ENCODE measurements around the gene EPS8.

The EPS8 gene

DNA sequence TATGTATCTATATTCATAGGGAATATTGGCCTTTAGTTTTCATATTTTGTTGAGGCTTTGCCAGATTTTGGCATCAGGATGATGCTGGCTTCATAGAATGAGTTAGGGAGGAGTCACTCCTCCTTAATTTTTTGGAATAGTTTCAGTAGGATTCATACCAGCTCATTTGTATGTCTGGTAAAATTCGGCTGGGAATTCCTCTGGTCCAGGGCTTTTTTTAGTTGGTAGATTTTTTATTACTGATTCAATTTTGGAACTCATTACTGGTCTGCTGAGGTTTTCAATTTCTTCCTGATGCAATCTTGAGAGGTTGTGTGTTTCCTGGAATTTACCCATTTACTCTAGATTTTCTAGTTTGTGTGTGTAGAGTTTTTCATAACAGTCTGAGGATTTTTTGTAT, 175.2 kb downstream of the EPS8 start:
- no peaks in the 10 kb centered on the region for H3K4me1 Mint-ChIP-seq (ENCODE audit: low read depth in 2 of 2)
- peaks cover 24 to 30% of the 10 kb centered on the region in 2 donors for H3K27me3 Mint-ChIP-seq
- H3K36me3 Mint-ChIP-seq (ENCODE audit: insufficient read depth), result peaks cover 2% of the 10 kb centered on the region
- ATAC-seq (replicated peaks) (no peak), DNase-seq (no peak)
- no peak overlapping the region for H3K4me3 Mint-ChIP-seq
- peaks cover 0 to 2% of the 10 kb centered on the region in 2 donors for H3K9me3 Mint-ChIP-seq
- no peak overlapping the region for H3K27ac Mint-ChIP-seq

DNA sequence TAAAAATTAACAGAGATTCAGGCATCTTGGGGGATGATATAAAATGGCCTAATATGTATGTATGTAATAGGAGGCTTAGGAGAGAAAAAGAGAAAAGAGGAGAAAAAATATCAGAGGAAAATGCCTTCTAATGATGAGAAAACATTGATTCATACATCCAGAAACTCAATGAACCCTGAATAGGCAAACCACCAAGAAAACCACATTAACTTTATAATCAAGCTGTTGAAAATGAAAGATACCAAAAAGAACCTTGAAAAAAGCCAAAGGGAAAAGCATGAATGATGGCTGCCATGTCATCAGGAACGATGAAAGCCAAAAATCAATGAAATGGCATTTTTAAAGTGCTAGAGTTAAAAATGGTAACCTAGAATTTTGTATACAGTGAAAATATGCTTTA, 180.2 kb downstream of the EPS8 start:
- ATAC-seq (replicated peaks) (no peak), DNase-seq (no peak)
- Mint-ChIP-seq H3K4me3 (no peak overlapping the region), H3K9me3 (peaks cover 0 to 2% of the 10 kb centered on the region in 2 donors), H3K27ac (no peak overlapping the region), H3K27me3 (peaks cover 7 to 9% of the 10 kb centered on the region in 2 donors), H3K4me1 (ENCODE audit: low read depth in 2 of 2) (no peaks in the 10 kb centered on the region), H3K36me3 (ENCODE audit: insufficient read depth) (no peaks in the 10 kb centered on the region)

DNA sequence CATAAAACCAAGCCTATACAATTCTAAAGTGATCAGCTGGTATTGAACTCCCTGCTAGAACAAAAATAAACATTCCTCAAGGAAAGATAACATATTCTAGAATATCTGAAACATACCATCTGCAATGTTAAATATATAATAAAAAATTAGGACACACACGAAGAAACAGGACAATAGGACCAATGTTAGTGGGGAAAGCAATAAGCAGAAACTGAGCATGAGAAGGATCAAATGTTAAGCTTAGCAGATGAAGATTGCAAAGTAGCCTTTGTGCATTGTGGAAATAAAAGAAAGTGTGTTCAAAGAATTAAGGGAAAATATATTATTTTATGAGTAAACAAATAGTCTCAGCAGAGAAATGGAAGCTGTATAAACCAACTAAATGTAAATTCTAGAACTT, 180.8 kb downstream of the EPS8 start:
- H3K27me3 Mint-ChIP-seq, result peaks cover 11 to 13% of the 10 kb centered on the region in 2 donors
- peaks cover 0 to 2% of the 10 kb centered on the region in 2 donors for H3K9me3 Mint-ChIP-seq
- ATAC-seq (replicated peaks), result no peak
- no peaks in the 10 kb centered on the region for H3K4me1 Mint-ChIP-seq (ENCODE audit: low read depth in 2 of 2)
- H3K27ac Mint-ChIP-seq, result no peak overlapping the region
- H3K36me3 Mint-ChIP-seq (ENCODE audit: insufficient read depth), result no peaks in the 10 kb centered on the region
- DNase-seq, result no peak
- no peak overlapping the region for H3K4me3 Mint-ChIP-seq

DNA sequence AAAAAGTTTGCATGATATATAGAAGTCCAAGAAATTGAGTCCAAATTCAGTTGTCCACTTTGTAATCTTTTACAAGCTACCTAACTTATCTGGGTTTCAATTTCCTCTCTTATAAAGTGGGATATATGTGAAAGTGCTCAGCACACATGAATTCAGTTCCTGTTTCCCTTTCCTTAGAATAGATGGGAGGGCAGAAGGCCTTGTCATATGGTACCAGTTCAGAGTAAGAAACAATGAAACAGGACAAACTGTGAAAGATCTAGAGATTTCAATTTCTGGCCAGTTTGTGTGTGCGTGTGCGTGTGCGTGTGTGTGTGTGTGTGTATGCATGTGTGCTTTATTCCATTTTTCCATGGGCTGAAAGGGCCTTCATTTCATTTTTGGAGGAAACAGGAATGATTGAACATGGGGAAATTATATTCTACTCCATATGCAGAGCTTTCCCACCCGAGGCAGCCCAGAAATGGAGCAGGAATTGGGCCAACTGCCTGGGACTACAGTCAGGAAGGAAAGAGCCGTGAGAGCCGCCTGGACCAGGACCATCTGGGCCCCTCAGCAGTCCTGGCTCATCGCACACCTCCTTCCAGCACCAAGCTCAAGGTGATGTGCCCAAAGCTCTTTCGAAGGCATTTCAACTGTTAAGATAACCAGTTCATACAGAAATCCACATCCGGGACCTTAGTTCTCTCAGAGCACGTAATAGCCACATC, 183.2 kb downstream of the EPS8 start:
- no peaks in the 10 kb centered on the region for H3K4me1 Mint-ChIP-seq (ENCODE audit: low read depth in 2 of 2)
- H3K27me3 Mint-ChIP-seq, result peaks cover 15 to 24% of the 10 kb centered on the region in 2 donors
- H3K27ac Mint-ChIP-seq, result no peak overlapping the region
- ATAC-seq (replicated peaks) (no peak), DNase-seq (no peak)
- no peaks in the 10 kb centered on the region for H3K9me3 Mint-ChIP-seq
- H3K36me3 Mint-ChIP-seq (ENCODE audit: insufficient read depth), result no peaks in the 10 kb centered on the region
- no peak overlapping the region for H3K4me3 Mint-ChIP-seq

DNA sequence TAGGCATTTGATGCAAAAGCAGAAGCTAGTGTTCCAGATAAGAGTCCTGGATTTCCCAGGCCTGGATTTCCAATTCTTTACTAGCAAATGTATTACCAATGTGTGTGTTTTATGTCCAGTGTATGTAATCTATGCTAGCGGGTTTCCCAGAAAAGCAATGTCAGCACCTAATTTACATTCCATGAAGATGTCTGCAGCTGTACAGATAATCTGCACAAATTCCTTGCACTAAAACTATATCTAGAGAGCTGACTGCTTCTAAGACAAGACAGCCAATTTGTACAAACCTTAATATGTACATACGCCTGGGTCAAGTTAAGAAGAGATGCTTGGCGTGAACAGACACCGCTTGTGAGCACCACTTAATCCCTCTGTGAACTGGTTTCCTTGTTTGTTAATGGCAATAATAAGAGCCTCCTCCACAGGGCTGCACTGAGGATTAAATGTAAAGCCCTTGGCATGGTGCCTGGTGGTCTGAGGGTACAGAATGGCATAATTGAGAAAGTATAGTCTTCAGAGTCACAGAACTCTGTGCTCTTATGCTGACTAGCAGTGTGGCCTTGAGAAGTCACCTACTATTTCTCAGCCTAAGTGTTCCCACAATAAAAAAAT, 185.6 kb downstream of the EPS8 start:
- Mint-ChIP-seq H3K4me3 (no peak overlapping the region), H3K4me1 (ENCODE audit: low read depth in 2 of 2) (no peaks in the 10 kb centered on the region), H3K9me3 (no peaks in the 10 kb centered on the region), H3K36me3 (ENCODE audit: insufficient read depth) (no peaks in the 10 kb centered on the region), H3K27ac (no peak overlapping the region), H3K27me3 (peaks cover 15 to 24% of the 10 kb centered on the region in 2 donors)
- ATAC-seq (replicated peaks), result no peak
- no peak for DNase-seq

DNA sequence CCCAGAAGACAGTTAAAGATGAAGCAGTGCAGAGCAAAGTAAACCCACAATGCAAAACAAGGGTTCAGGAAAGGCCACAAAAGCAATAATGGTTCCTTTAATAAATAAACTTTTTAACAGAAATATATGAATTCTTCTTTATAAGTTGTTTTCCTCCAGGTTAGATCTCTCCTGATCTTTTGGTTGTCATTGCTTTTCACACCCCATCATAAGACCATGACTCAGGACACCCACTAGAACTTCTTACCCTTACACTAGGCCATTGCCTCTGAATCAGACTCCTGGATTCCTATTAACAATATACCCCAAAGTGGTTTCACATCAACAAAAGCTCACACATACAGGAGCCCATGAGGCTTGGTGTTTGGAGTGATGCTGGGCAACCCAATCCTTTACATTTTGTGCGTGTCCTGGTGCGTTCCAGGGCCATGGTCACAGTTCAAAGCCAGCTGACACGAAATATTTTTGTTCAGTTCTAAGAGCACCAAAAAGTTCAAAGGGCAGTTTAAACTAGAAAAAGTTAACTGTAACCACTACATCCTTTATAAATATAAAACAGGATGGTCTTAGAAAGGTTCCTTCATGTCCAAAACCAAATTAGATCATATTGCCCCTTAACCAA, 187.0 kb downstream of the EPS8 start:
- Mint-ChIP-seq H3K4me3 (no peak overlapping the region), H3K4me1 (ENCODE audit: low read depth in 2 of 2) (no peaks in the 10 kb centered on the region), H3K27ac (no peak overlapping the region), H3K9me3 (no peaks in the 10 kb centered on the region), H3K27me3 (peaks cover 24 to 31% of the 10 kb centered on the region in 2 donors), H3K36me3 (ENCODE audit: insufficient read depth) (no peaks in the 10 kb centered on the region)
- ATAC-seq (replicated peaks) (no peak), DNase-seq (no peak)

DNA sequence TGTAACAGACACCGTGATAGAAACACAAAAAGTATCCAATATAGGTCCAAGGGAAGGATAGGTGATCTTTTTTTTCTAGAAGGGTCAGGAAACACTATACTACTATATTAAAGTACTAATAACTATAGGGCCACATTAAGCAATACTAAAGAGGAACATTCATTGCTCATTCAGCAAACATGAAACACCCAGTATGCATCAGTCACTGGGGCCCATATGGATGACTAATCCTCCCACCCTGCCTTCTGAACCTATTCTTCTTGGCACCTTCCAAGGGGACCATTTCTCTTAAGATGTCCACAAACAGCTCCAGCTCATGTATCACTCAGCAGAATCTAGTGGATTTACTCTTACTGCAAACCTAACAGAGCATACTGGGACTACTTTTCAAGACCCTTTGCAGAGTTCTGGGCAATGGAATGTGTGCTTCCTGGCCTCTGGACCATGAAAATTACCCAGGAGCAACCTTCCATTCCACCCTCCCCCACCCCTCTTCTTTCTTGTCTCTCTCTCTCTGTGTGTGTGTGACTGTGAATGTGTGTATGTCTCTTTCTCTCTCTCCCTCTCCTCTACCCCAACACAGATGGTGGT, 187.9 kb downstream of the EPS8 start:
- DNase-seq (no peak), ATAC-seq (replicated peaks) (peak; percentile 12)

DNA sequence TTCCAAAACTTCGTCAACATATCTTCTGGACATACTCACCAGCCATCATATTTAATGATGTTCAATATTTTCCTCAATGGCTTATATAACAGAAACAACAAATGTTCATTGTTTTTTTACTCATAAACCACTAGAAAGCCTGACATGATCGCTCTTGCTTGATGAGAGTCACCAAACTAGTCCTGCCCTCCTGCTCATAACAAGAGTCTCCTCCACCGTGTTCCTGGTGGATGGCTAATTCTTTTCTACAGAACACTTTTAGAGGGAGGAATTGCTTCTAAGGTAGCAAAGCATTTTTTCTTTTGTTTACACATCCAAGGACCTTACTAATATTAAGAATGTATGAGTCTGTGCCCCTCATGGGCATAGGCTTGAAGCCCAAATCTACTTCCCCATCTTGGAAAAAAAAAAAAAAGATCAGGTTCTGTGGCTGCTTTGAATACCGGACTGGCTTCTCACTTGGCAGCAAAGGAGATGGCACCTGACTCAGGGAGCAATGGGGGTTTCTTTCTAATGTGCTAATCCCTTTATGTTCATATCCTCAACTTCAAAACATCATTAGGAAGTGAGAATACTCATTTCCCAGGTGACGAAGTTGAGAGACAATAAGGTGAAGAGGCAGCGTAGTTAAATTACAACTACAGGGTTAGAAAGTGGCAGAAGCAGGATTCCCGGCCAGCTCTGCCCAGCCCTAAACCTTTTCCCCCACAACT, 188.8 kb downstream of the EPS8 start:
- no peak overlapping the region for H3K27ac Mint-ChIP-seq
- no peaks in the 10 kb centered on the region for H3K36me3 Mint-ChIP-seq (ENCODE audit: insufficient read depth)
- H3K4me1 Mint-ChIP-seq (ENCODE audit: low read depth in 2 of 2), result no peaks in the 10 kb centered on the region
- H3K27me3 Mint-ChIP-seq, result peaks cover 25 to 33% of the 10 kb centered on the region in 2 donors
- no peaks in the 10 kb centered on the region for H3K9me3 Mint-ChIP-seq
- no peak overlapping the region for H3K4me3 Mint-ChIP-seq
- ATAC-seq (replicated peaks) (no peak), DNase-seq (no peak)

More for the DNA sequence above, 187.9 kb downstream of the EPS8 start:
- Mint-ChIP-seq H3K4me1 (ENCODE audit: low read depth in 2 of 2) (no peaks in the 10 kb centered on the region), H3K36me3 (ENCODE audit: insufficient read depth) (no peaks in the 10 kb centered on the region), H3K4me3 (no peak overlapping the region), H3K9me3 (no peaks in the 10 kb centered on the region), H3K27ac (no peak overlapping the region), H3K27me3 (peaks cover 25 to 26% of the 10 kb centered on the region in 2 donors)

DNA sequence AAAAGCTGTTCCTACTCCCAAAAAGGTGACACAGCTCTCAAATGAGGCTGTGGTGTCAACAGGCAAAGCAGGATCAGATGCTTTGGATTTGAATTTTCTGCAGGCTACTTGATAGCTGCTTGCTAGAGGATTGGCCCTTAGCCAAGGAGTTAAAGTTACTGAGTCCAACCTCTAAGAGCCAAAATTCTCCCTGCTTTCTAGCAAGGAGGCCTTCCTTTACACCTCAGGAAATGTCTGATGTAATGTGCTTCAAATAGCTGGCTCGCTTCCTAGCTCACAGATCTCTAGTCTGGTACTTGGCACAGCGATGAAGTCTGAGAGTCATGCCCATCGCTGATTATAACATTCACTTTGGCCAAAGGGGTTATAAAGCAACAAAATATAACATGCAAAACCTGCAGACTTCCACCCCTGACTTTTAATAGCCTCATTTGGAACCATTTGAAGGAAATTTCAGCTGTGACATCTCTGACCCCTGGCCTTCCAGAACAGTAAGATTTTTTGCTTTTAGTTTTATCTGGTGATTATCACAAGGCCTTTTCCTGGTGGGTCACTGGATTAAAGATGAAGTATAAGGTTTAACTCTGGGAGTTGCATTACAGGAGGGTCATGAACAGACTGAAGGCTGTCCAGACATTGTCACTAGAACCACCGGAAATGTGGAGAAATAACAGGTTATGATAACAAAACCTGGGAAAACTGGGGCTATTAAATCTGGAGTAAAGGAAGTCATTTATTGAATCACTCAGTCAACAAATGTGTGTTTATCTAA, 189.7 kb downstream of the EPS8 start:
- Mint-ChIP-seq H3K9me3 (no peaks in the 10 kb centered on the region), H3K36me3 (ENCODE audit: insufficient read depth) (no peaks in the 10 kb centered on the region), H3K4me1 (ENCODE audit: low read depth in 2 of 2) (no peaks in the 10 kb centered on the region), H3K4me3 (no peak overlapping the region), H3K27me3 (peaks cover 25 to 38% of the 10 kb centered on the region in 2 donors), H3K27ac (no peak overlapping the region)
- no peak for DNase-seq
- no peak for ATAC-seq (replicated peaks)

DNA sequence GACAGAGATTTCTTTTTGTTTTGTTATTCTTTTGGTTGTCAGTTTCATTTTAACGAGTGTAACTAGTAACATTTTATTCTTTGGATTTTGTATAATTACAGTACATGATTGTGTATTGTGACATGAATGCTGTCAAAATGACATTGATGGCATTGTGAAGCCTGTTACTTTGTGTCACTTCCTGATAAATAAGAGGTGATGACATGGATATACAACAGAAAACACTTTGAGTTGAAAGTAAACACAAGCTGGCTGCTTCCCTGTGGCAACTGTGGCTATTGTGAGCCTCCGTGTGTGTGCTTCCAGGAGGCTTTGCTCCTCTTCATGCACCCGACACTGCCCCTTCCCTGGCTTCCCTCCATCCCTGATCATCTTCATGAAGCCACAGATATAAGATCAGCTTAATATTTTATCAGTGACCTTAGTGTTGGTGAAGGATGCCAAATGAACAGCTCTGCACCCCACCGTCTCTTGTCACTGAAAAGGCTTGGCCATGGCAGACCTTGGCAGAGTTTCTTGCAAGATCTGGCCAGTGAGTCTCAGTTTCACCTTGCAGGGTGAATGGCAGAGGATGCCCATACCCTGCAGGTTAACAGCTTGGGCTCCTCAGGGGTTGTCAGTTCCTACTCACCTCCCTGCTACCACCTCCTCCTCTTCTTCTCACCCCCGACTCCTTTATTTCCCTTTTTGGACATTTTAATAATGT, 191.9 kb downstream of the EPS8 start:
- ATAC-seq (replicated peaks), result no peak
- Mint-ChIP-seq H3K9me3 (no peaks in the 10 kb centered on the region), H3K27ac (no peak overlapping the region), H3K4me1 (ENCODE audit: low read depth in 2 of 2) (no peaks in the 10 kb centered on the region), H3K27me3 (peaks cover 12 to 33% of the 10 kb centered on the region in 2 donors), H3K36me3 (ENCODE audit: insufficient read depth) (no peaks in the 10 kb centered on the region), H3K4me3 (no peak overlapping the region)
- DNase-seq, result no peak

DNA sequence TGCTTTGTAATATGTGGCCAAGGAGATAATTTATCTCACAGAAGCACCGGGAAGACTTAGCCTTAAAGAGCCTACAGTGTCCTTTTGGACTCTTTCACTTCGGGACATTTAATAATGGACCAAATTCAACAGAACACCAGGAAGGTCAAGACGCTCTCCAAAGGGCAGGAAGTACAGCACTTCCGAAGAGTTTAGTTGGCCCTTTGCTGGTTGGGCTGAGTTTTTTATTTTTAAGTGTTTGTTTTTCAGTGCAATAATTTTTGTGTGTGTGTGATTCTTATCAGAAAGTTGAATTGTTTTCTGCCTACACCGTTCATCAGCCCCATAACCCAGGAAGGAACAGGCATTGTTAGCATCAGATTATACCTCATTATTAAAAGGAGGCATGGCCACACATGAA, 193.0 kb downstream of the EPS8 start:
- Mint-ChIP-seq H3K4me3 (no peak overlapping the region), H3K27ac (no peak overlapping the region), H3K27me3 (peaks cover 7 to 33% of the 10 kb centered on the region in 2 donors), H3K4me1 (ENCODE audit: low read depth in 2 of 2) (no peaks in the 10 kb centered on the region), H3K36me3 (ENCODE audit: insufficient read depth) (no peaks in the 10 kb centered on the region), H3K9me3 (no peaks in the 10 kb centered on the region)
- DNase-seq (no peak), ATAC-seq (replicated peaks) (no peak)

DNA sequence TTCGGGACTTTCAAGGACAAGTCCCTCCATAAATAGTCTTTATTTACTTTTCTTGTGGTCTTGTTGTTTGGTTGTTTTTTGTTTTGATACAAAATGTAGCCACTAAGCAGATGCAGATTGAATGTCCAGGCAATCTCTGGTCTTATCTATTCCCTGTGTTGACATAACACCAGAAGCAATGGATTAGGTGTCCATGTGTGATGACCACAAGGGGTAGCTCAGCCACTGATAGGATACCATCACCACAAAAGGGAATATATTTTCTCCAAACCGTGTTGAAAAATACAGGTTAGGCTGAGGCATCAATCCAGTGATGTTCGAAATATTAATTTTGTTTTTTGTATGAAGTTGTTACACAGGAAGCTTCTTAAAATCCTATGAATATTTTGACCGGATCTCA, 196.3 kb downstream of the EPS8 start:
- H3K9me3 Mint-ChIP-seq, result no peaks in the 10 kb centered on the region
- ATAC-seq (replicated peaks) (no peak), DNase-seq (no peak)
- no peak overlapping the region for H3K4me3 Mint-ChIP-seq
- peaks cover 7 to 8% of the 10 kb centered on the region in 2 donors for H3K4me1 Mint-ChIP-seq (ENCODE audit: low read depth in 2 of 2)
- H3K27ac Mint-ChIP-seq, result no peak overlapping the region
- no peaks in the 10 kb centered on the region for H3K36me3 Mint-ChIP-seq (ENCODE audit: insufficient read depth)
- H3K27me3 Mint-ChIP-seq, result peaks cover 18 to 53% of the 10 kb centered on the region in 2 donors

Measured in effector memory CD8-positive, alpha-beta T cell (primary cell).